H1 (cell line): Measurements from ENCODE around the gene CEP85L. TPM values are rescaled to one million over a fixed set of nuclear protein-coding genes. Genes with fewer than 3 reads are reported as not detected.

Source experiments
- CTCF ChIA-PET: fragments of 300-600 bp; sonication (Branson Sonifier 250); formaldehyde crosslinking; loops from one replicate; lab custom pipeline; 2021; ENCODE audit not compliant: partially characterized antibody; lab: Charles Lee
- POLR2A ChIA-PET: fragments of 300-600 bp; sonication (Branson Sonifier 250); formaldehyde crosslinking; loops from one replicate; lab custom pipeline; 2021; ENCODE audit warnings: inconsistent platforms; ENCODE audit not compliant: partially characterized antibody; lab: Charles Lee
- DNase-seq, 2 experiments: peaks; one replicate each; pipeline versions ENCODE4 v3.0.0 to v3.0.0-alpha.2; 2010 to 2022; ENCODE audit warnings: low spot score in 2 of 2, low read depth in 1 of 2, mixed read lengths in 1 of 2
- FAIRE-seq: peaks from 2 replicates; lab custom pipeline; 2011; peaks lifted over from hg19 to GRCh38; lab: Jason Lieb, UNC
- H2AFZ ChIP-seq: 2 replicates; pipeline ENCODE4 v1.8.1; 2012; ENCODE audit warnings: low read length, inconsistent platforms
- H2AK5ac ChIP-seq: 2 replicates; pipeline ENCODE4 v1.6.1; 2013; ENCODE audit warnings: low read depth, low read length
- H2BK120ac ChIP-seq: replicated peaks from 2 replicates; pipeline ENCODE3; 2013; ENCODE audit warnings: low read depth, low read length, inconsistent platforms
- H2BK12ac ChIP-seq: 2 replicates; pipeline ENCODE4 v1.6.1; 2013; ENCODE audit warnings: low read depth, low read length
- H2BK15ac ChIP-seq: 2 replicates; pipeline ENCODE4 v1.6.1; 2013; ENCODE audit warnings: low read length
- H2BK20ac ChIP-seq: 2 replicates; pipeline ENCODE4 v1.6.1; 2013; ENCODE audit warnings: low read length
- H2BK5ac ChIP-seq: 2 replicates; pipeline ENCODE4 v1.6.1; 2013; ENCODE audit warnings: low read depth, low read length
- H3K14ac ChIP-seq: 2 replicates; pipeline ENCODE4 v1.6.1; 2013; ENCODE audit warnings: inconsistent platforms; ENCODE audit not compliant: insufficient read length
- H3K18ac ChIP-seq: 2 replicates; pipeline ENCODE4 v1.6.1; 2013; ENCODE audit warnings: low read length; ENCODE audit errors: extremely low read depth
- H3K23ac ChIP-seq: 2 replicates; pipeline ENCODE4 v1.6.1; 2013; ENCODE audit warnings: inconsistent platforms; ENCODE audit not compliant: insufficient read length
- H3K23me2 ChIP-seq: 2 replicates; pipeline ENCODE4 v1.6.1; 2013; ENCODE audit warnings: low read depth, low read length
- H3K27ac ChIP-seq: 2 replicates; pipeline ENCODE4 v1.6.1; 2011; ENCODE audit warnings: low read depth, low read length, inconsistent platforms
- H3K27me3 ChIP-seq, 4 experiments: replicated peaks in 1 of 4; 1 replicate in 1 of 4; 2 replicates in 3 of 4; pipeline versions ENCODE4 v1.6.1 to v1.8.1; 2011 to 2013; ENCODE audit warnings: low read length in 3 of 4, mild to moderate bottlenecking in 3 of 4, inconsistent platforms in 2 of 4, mixed read lengths in 2 of 4, moderate library complexity in 1 of 4; ENCODE audit not compliant: control insufficient read depth in 3 of 4, insufficient read depth in 3 of 4; ENCODE audit errors: extremely low read depth in 1 of 4
- H3K36me3 ChIP-seq, 4 experiments: 2 replicates each; pipeline versions ENCODE4 v1.6.1 to v1.8.1; 2011 to 2013; ENCODE audit warnings: mild to moderate bottlenecking in 4 of 4, low read length in 3 of 4, moderate library complexity in 2 of 4, control low read depth in 1 of 4, inconsistent platforms in 1 of 4; ENCODE audit not compliant: insufficient read depth in 4 of 4, control insufficient read depth in 2 of 4
- H3K4ac ChIP-seq: replicated peaks from 2 replicates; pipeline ENCODE3; 2013; ENCODE audit warnings: low read length, low read depth, mixed read lengths, inconsistent platforms; ENCODE audit not compliant: insufficient read length
- H3K4me1 ChIP-seq, 4 experiments: replicated peaks in 1 of 4; 1 replicate in 1 of 4; 2 replicates in 3 of 4; pipeline versions ENCODE4 v1.6.1 to v1.8.1; 2011 to 2013; ENCODE audit warnings: low read length in 3 of 4, inconsistent platforms in 2 of 4, mixed read lengths in 1 of 4; ENCODE audit not compliant: insufficient read depth in 4 of 4, control insufficient read depth in 3 of 4
- H3K4me2 ChIP-seq, 2 experiments: 2 replicates each; pipeline versions ENCODE4 v1.6.1 to v1.8.1; 2011 to 2013; ENCODE audit warnings: low read depth in 2 of 2, low read length in 2 of 2, control low read depth in 1 of 2, inconsistent platforms in 1 of 2, mild to moderate bottlenecking in 1 of 2; ENCODE audit not compliant: insufficient read depth in 1 of 2
- H3K4me3 ChIP-seq, 4 experiments: fragments of 200-600, 300-600 bp in 1 of 4; sonication (generic), shearing (Covaris generic), sonication (Bioruptor Twin) in 1 of 4; 2 replicates each; pipeline versions ENCODE4 v1.5.1 to v1.8.1; 2011 to 2016; ENCODE audit warnings: low read length in 4 of 4, low read depth in 3 of 4, control low read depth in 2 of 4, inconsistent platforms in 2 of 4, mild to moderate bottlenecking in 2 of 4, mixed read lengths in 1 of 4, moderate library complexity in 1 of 4; ENCODE audit not compliant: insufficient read depth in 2 of 4; ENCODE audit errors: extremely low read depth in 1 of 4
- H3K56ac ChIP-seq: replicated peaks from 2 replicates; pipeline ENCODE3; 2013; ENCODE audit warnings: low read depth, mild to moderate bottlenecking, mixed read lengths, low read length, inconsistent platforms; ENCODE audit not compliant: insufficient read length
- H3K79me1 ChIP-seq: 2 replicates; pipeline ENCODE4 v1.6.1; 2013; ENCODE audit warnings: low read depth, low read length, control low read depth
- H3K79me2 ChIP-seq, 2 experiments: 2 replicates each; pipeline versions ENCODE4 v1.6.1 to v1.8.1; 2012 to 2013; ENCODE audit warnings: low read length in 2 of 2, mild to moderate bottlenecking in 2 of 2, inconsistent platforms in 1 of 2; ENCODE audit not compliant: insufficient read depth in 2 of 2, control insufficient read depth in 1 of 2
- H3K9ac ChIP-seq, 4 experiments: replicated peaks in 1 of 4; 1 replicate in 1 of 4; 2 replicates in 3 of 4; pipeline versions ENCODE4 v1.6.1 to v1.8.1; 2011 to 2013; ENCODE audit warnings: low read depth in 3 of 4, low read length in 3 of 4, control low read depth in 2 of 4, mild to moderate bottlenecking in 2 of 4, moderate library complexity in 2 of 4, inconsistent platforms in 1 of 4; ENCODE audit errors: extremely low read depth in 1 of 4
- H3K9me3 ChIP-seq, 2 experiments: 2 replicates each; pipeline versions ENCODE4 v1.6.1 to v1.8.1; 2012 to 2013; ENCODE audit warnings: mild to moderate bottlenecking in 2 of 2, moderate library complexity in 2 of 2, control low read depth in 1 of 2, inconsistent platforms in 1 of 2, low read depth in 1 of 2, low read length in 1 of 2, mixed read lengths in 1 of 2; ENCODE audit not compliant: insufficient read depth in 2 of 2
- H4K20me1 ChIP-seq, 2 experiments: replicated peaks in 1 of 2; 2 replicates each; pipeline versions ENCODE3 to v1.8.1; 2011 to 2013; ENCODE audit warnings: inconsistent platforms in 2 of 2, low read length in 2 of 2, mild to moderate bottlenecking in 1 of 2; ENCODE audit not compliant: insufficient read depth in 2 of 2, control insufficient read depth in 1 of 2
- H4K5ac ChIP-seq: 2 replicates; pipeline ENCODE4 v1.6.1; 2013; ENCODE audit warnings: low read length, low read depth, mixed read lengths, inconsistent platforms; ENCODE audit not compliant: insufficient read length
- H4K8ac ChIP-seq: 2 replicates; pipeline ENCODE4 v1.8.0; 2013; ENCODE audit warnings: mild to moderate bottlenecking, moderate library complexity, low read length, inconsistent platforms; ENCODE audit not compliant: insufficient read depth; ENCODE audit errors: extremely low read depth
- H4K91ac ChIP-seq: replicated peaks from 2 replicates; pipeline ENCODE3; 2013; ENCODE audit warnings: low read length, mixed read lengths, inconsistent platforms; ENCODE audit not compliant: insufficient read length
- NANOG ChIP-seq: IDR thresholded peaks from 2 replicates; pipeline ENCODE4 v1.6.1; 2011; ENCODE audit warnings: low read length, low read depth, mild to moderate bottlenecking, inconsistent platforms; ENCODE audit not compliant: insufficient read depth, poor library complexity, severe bottlenecking
- WGBS, 2 experiments: shearing (Covaris generic) in 1 of 2; methylation state at CpG; one replicate each; pipeline versions ENCODE4 v1.1.6 to v1.1.7; 2013 to 2015; ENCODE audit warnings: low lambda C conversion rate in 2 of 2, mixed read lengths in 2 of 2, inconsistent platforms in 1 of 2, low coverage in 1 of 2, missing lambda C conversion rate in 1 of 2; ENCODE audit not compliant: insufficient replicate concordance in 2 of 2, insufficient coverage in 1 of 2, insufficient read length in 1 of 2; ENCODE audit errors: extremely low coverage in 1 of 2, missing lambda C conversion rate in 1 of 2; 5-methylcytosine and 5-hydroxymethylcytosine counted together
- polyA plus RNA-seq, 7 experiments: library from polyadenylated mRNA; depleted of rRNA in 3 of 7; stranded (reverse) in 5 of 7; unstranded in 2 of 7; fragments of >200 nt in 5 of 7; fragments of 200-250 nt in 2 of 7; gene quantifications; 1 replicate in 5 of 7; 2 replicates in 1 of 7; 4 replicates in 1 of 7; pipeline versions ENCODE4 v1.2.1 to v1.2.3, GENCODE V29; 2011 to 2013; ENCODE audit warnings: missing spikeins in 2 of 7, mixed read lengths in 2 of 7
- total RNA-seq: library from RNA; stranded (reverse); fragmentation: NEBNext Ultra II Directional; extraction: Animal tissue kit (Norgen Biotek cat#: 25700); gene quantifications from 2 replicates; pipeline ENCODE4 v1.2.1, GENCODE V29; 2021

Gene CEP85L
- total and polyA plus RNA-seq, 2 of the 8 experiments (the other 6 are each of a cell fraction or from before 2014, with no cell fraction given), result 3.2 to 27.6 TPM

DNA sequence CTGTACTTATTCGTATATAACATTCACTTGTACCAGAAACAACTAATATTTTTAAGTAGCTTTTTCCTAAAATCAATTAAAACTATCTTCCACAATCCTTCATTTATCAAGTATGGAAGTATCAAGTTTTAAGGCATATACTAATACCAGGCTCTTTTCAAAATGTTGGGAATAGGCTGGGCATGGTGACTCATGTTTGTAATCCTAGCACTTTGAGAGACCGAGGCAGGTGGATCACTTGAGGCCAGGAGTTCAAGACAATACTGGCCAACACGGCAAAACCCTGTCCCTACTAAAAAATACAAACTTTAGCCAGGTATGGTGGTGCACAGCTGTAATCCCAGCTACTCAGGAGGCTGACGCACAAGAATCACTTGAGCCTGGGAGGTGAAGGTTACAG, 129.0 kb downstream of the CEP85L start:
- Histone ChIP-seq H3K27me3 (no peaks in the 10 kb centered on the region), H4K20me1 (peaks cover 0 to 1% of the 10 kb centered on the region in 2 experiments), H2BK20ac (no peak overlapping the region), H3K14ac (no peak overlapping the region), H3K79me2 (peaks cover 0 to 9% of the 10 kb centered on the region in 2 experiments; a peak in 1 of 4 replicates), H3K4me3 (no peak overlapping the region), H2BK12ac (no peak overlapping the region), H4K91ac (no peak overlapping the region), H3K18ac (no peak overlapping the region), H3K4me1 (peaks cover 0 to 3% (median 0%) of the 10 kb centered on the region in 4 experiments; a peak in 1 of 7 replicates), H2BK15ac (no peak overlapping the region), H3K36me3 (no peaks in the 10 kb centered on the region; a peak in 1 of 8 replicates), H3K4ac (no peak overlapping the region), H2AK5ac (no peak overlapping the region), H3K23ac (no peak overlapping the region), H2BK120ac (no peak overlapping the region), H2BK5ac (no peak overlapping the region), H3K56ac (no peak overlapping the region), H3K4me2 (no peak overlapping the region), H3K27ac (no peak overlapping the region), H3K9me3 (no peaks in the 10 kb centered on the region; a peak in 1 of 4 replicates), H4K5ac (no peak overlapping the region), H2AFZ (no peak overlapping the region), H3K23me2 (no peaks in the 10 kb centered on the region; the same call in 1 of the 2 replicates), H3K79me1 (no peaks in the 10 kb centered on the region), H3K9ac (no peak overlapping the region), H4K8ac (no peak overlapping the region)
- ChIA-PET CTCF (interaction anchor here (0.7 to 1.6 kb wide), 3 partner anchors 11 to 237 kb away, joined by 3 to 4 read pairs (median 4); no protein-coding TSS in a partner anchor), POLR2A (no interaction called here)
- no peak for TF ChIP-seq NANOG
- WGBS, 2 experiments, result 100% methylated on average over 4 of the region's 4 CpGs; no CpG with 5 or more reads in 1 of the 2 experiments
- FAIRE-seq (no peak), DNase-seq (no peak)
